GM23338 (cell line): ENCODE data around the gene SP2. TPM values are rescaled to one million over a fixed set of nuclear protein-coding genes. Genes with fewer than 3 reads are reported as not detected.

Source experiments
- ATAC-seq: fragments of 200-7000 bp; cut with Tn5 transposase; 3 replicates; pipeline ENCODE4 v1.9.1; 2020
- DNase-seq: peaks from one replicate; pipeline ENCODE4 v3.0.0-alpha.2; 2015; ENCODE audit warnings: low spot score
- H2AFZ ChIP-seq: fragments of 200-600 bp; sonication (generic); 2 replicates; pipeline ENCODE4 v1.8.0; 2016; ENCODE audit warnings: antibody characterized with exemption, mild to moderate bottlenecking, moderate library complexity
- H3F3A ChIP-seq: fragments of 200-600 bp; sonication (generic); replicated peaks from 2 replicates; pipeline ENCODE4 v1.8.0; 2017; ENCODE audit warnings: antibody characterized with exemption, mixed run types, low read depth
- H3K27ac ChIP-seq: fragments of 200-600 bp; sonication (generic); 2 replicates; pipeline ENCODE4 v1.6.1; 2016; ENCODE audit warnings: low read depth
- H3K27me3 ChIP-seq: fragments of 200-600 bp; sonication (generic); 2 replicates; pipeline ENCODE4 v1.8.0; 2016; ENCODE audit warnings: mild to moderate bottlenecking, mixed run types, moderate library complexity; ENCODE audit not compliant: insufficient read depth
- H3K36me3 ChIP-seq: fragments of 200-600 bp; sonication (generic); 2 replicates; pipeline ENCODE4 v1.8.0; 2016; ENCODE audit warnings: mild to moderate bottlenecking; ENCODE audit not compliant: insufficient read depth
- H3K4me1 ChIP-seq: fragments of 200-600 bp; sonication (generic); 2 replicates; pipeline ENCODE4 v1.8.0; 2016; ENCODE audit warnings: mild to moderate bottlenecking, moderate library complexity; ENCODE audit not compliant: insufficient read depth
- H3K4me2 ChIP-seq: fragments of 200-600 bp; sonication (generic); 2 replicates; pipeline ENCODE4 v1.7.1; 2017; ENCODE audit warnings: mixed run types
- H3K4me3 ChIP-seq: fragments of 200-600 bp; sonication (generic); 2 replicates; pipeline ENCODE4 v1.6.1; 2016; ENCODE audit warnings: mixed run types
- H3K79me2 ChIP-seq: fragments of 200-600 bp; sonication (generic); replicated peaks from 2 replicates; pipeline ENCODE4 v1.8.0; 2017; ENCODE audit warnings: mild to moderate bottlenecking; ENCODE audit not compliant: insufficient read depth
- H3K9me2 ChIP-seq: fragments of 200-600 bp; sonication (generic); 2 replicates; pipeline ENCODE4 v1.8.0; 2017; ENCODE audit not compliant: insufficient read depth
- H4K20me1 ChIP-seq: fragments of 200-600 bp; sonication (generic); replicated peaks from 2 replicates; pipeline ENCODE4 v1.8.0; 2017; ENCODE audit warnings: mild to moderate bottlenecking; ENCODE audit not compliant: insufficient read depth
- H3K27ac Mint-ChIP-seq: 2 replicates; pipeline ENCODE4 v1.8.0; 2020; ENCODE audit warnings: inconsistent platforms, mild to moderate bottlenecking, moderate library complexity, mixed read lengths
- H3K27me3 Mint-ChIP-seq: 3 replicates; pipeline ENCODE4 v1.8.0; 2022; ENCODE audit warnings: low read depth, mild to moderate bottlenecking, moderate library complexity, mixed read lengths, inconsistent platforms; ENCODE audit not compliant: insufficient read depth, poor library complexity
- H3K36me3 Mint-ChIP-seq: 3 replicates; pipeline ENCODE4 v1.8.0; 2021; ENCODE audit warnings: low read depth, mild to moderate bottlenecking, inconsistent platforms, moderate library complexity, mixed read lengths
- H3K4me1 Mint-ChIP-seq: 3 replicates; pipeline ENCODE4 v1.8.0; 2020; ENCODE audit warnings: mild to moderate bottlenecking, inconsistent platforms, mixed read lengths
- H3K4me3 Mint-ChIP-seq: 3 replicates; pipeline ENCODE4 v1.8.0; 2021; ENCODE audit warnings: moderate library complexity, mild to moderate bottlenecking, inconsistent platforms, mixed read lengths
- H3K9me3 Mint-ChIP-seq: 3 replicates; pipeline ENCODE4 v1.8.0; 2020; ENCODE audit warnings: moderate library complexity, mild to moderate bottlenecking, inconsistent platforms, mixed read lengths
- CREB1 ChIP-seq: fragments of 250-450 bp; sonication (Bioruptor Pico); IDR thresholded peaks from 2 replicates; pipeline ENCODE4 v1.5.0; 2020; ENCODE audit warnings: low read depth, mild to moderate bottlenecking, moderate library complexity
- CTCF ChIP-seq, 2 experiments: fragments of 200-600 bp in 1 of 2; sonication (generic) in 1 of 2; conservative IDR thresholded peaks; 2 replicates each; pipeline versions ENCODE4 v1.5.1 to v1.6.1; 2016 to 2017; ENCODE audit warnings: antibody characterized with exemption in 2 of 2, low read depth in 2 of 2, mild to moderate bottlenecking in 2 of 2, moderate library complexity in 1 of 2
- ETS1 ChIP-seq: IDR thresholded peaks from 2 replicates; pipeline ENCODE4 v1.6.1; 2016; ENCODE audit warnings: antibody characterized with exemption
- EZH2 ChIP-seq: fragments of 200-600 bp; sonication (generic); IDR thresholded peaks from one replicate; pipeline ENCODE4 v1.8.0; 2017; ENCODE audit warnings: antibody characterized with exemption, mild to moderate bottlenecking, low read depth; ENCODE audit not compliant: unreplicated experiment
- JUNB ChIP-seq: IDR thresholded peaks from one replicate; pipeline ENCODE4 v1.6.1; 2016; ENCODE audit warnings: antibody characterized with exemption; ENCODE audit not compliant: unreplicated experiment
- NANOG ChIP-seq: IDR thresholded peaks from 2 replicates; pipeline ENCODE4 v1.6.1; 2016; ENCODE audit warnings: antibody characterized with exemption, borderline replicate concordance
- POLR2AphosphoS5 ChIP-seq: IDR thresholded peaks from 2 replicates; pipeline ENCODE4 v1.6.1; 2016; ENCODE audit warnings: antibody characterized with exemption, low read depth
- REST ChIP-seq: IDR thresholded peaks from one replicate; pipeline ENCODE4 v1.6.1; 2018; ENCODE audit warnings: antibody characterized with exemption; ENCODE audit not compliant: unreplicated experiment
- STAT1 ChIP-seq: IDR thresholded peaks from one replicate; pipeline ENCODE4 v1.6.1; 2016; ENCODE audit warnings: antibody characterized with exemption; ENCODE audit not compliant: unreplicated experiment
- ZNF114 ChIP-seq: fragments of 250-450 bp; sonication (Bioruptor Pico); IDR thresholded peaks from 2 replicates; pipeline ENCODE4 v1.5.0; 2020; ENCODE audit warnings: mild to moderate bottlenecking, moderate library complexity
- ZNF331 ChIP-seq: fragments of 250-450 bp; sonication (Bioruptor Pico); IDR thresholded peaks from 2 replicates; pipeline ENCODE4 v1.5.0; 2020; ENCODE audit warnings: low read depth, mild to moderate bottlenecking, moderate library complexity
- polyA plus RNA-seq: library from polyadenylated mRNA; unstranded; fragments of >200 nt; fragmentation: Nextera tagmentation; extraction: Ambion mirVana; gene quantifications from 2 replicates; pipeline ENCODE4 v1.2.1, GENCODE V29; 2016
- total RNA-seq: library from RNA; depleted of rRNA; stranded (reverse); fragments of >200 nt; shearing (Covaris generic); gene quantifications from 2 replicates; pipeline ENCODE4 v1.2.3, GENCODE V29; 2014

The SP2 gene
- total and polyA plus RNA-seq, 2 experiments from 2014 or later = 6.0 to 12.9 TPM

- TF ChIP-seq EZH2 = no peak
- no peak for TF ChIP-seq POLR2AphosphoS5
- no peak for TF ChIP-seq STAT1
- TF ChIP-seq ZNF114 (CRISPR knock-in tag) = no peak
- no peak for TF ChIP-seq ETS1
- TF ChIP-seq REST = no peak
- no peak for TF ChIP-seq ZNF331 (CRISPR knock-in tag)
- no peak for TF ChIP-seq NANOG
These were observed 33.4 kb downstream of the SP2 start (continued) for GRCh38 chr17:47929218-47930000.

- Histone ChIP-seq H3K27ac (no peak overlapping the region), H3K79me2 (no peaks in the 10 kb centered on the region), H3K36me3 (no peaks in the 10 kb centered on the region; the same call in 1 of the 2 replicates), H3K4me3 (no peak overlapping the region), H3K27me3 (no peaks in the 10 kb centered on the region), H4K20me1 (no peaks in the 10 kb centered on the region; the same call in 1 of the 2 replicates), H3K4me2 (no peak overlapping the region), H3F3A (no peaks in the 10 kb centered on the region), H3K9me2 (no peaks in the 10 kb centered on the region), H2AFZ (no peak overlapping the region), H3K4me1 (no peaks in the 10 kb centered on the region)
- no peaks in the 10 kb centered on the region for H3K9me3 Mint-ChIP-seq
- peaks cover 7% of the 10 kb centered on the region for H3K27me3 Mint-ChIP-seq
- no peaks in the 10 kb centered on the region for H3K4me1 Mint-ChIP-seq
- DNase-seq (no peak), ATAC-seq (no peak)
- H3K4me3 Mint-ChIP-seq = no peak overlapping the region
- no peak overlapping the region for H3K27ac Mint-ChIP-seq
- peaks cover 3% of the 10 kb centered on the region for H3K36me3 Mint-ChIP-seq
- TF ChIP-seq CREB1 (CRISPR knock-in tag) (no peak), JUNB (no peak), CTCF (conservative IDR thresholded peaks at IDR 0.05; ENCODE audit: low read depth in 2 of 2) (no peak), REST (no peak)
These were observed 35.8 kb downstream of the SP2 start for GRCh38 chr17:47931848-47932247.
